Neural progenitor cell (in vitro differentiated cells): ENCODE measurements around the gene C1QTNF1.

Source experiments
- CTCF ChIP-seq: fragments of 200-600 bp; sonication (generic); IDR thresholded peaks from 2 replicates; pipeline ENCODE4 v1.5.1; 2017; ENCODE audit warnings: antibody characterized with exemption, mild to moderate bottlenecking
- EZH2 ChIP-seq: fragments of 200-600 bp; sonication (generic); IDR thresholded peaks from 2 replicates; pipeline ENCODE4 v1.6.1; 2017; ENCODE audit warnings: antibody characterized with exemption, mild to moderate bottlenecking, moderate library complexity

- TF ChIP-seq EZH2 (no peak), CTCF (no peak)
These were observed 57.8 kb downstream of the C1QTNF1 start for GRCh38 chr17:79081571-79082276.
